RCC 7860 (cell line): Measurements from ENCODE around the gene STMN1.
"Not testable (repeated sequence)": the region's sequence is repeated elsewhere in the genome, so short reads cannot be mapped to it uniquely, and the experiment has no call there.

Experiments used
- DNase-seq: peaks from one replicate; pipeline ENCODE4 v3.0.0-alpha.2; 2015; ENCODE audit warnings: low spot score
- FAIRE-seq: peaks from 2 replicates; lab custom pipeline; 2012; peaks lifted over from hg19 to GRCh38; lab: Jason Lieb, UNC

The STMN1 gene

DNA sequence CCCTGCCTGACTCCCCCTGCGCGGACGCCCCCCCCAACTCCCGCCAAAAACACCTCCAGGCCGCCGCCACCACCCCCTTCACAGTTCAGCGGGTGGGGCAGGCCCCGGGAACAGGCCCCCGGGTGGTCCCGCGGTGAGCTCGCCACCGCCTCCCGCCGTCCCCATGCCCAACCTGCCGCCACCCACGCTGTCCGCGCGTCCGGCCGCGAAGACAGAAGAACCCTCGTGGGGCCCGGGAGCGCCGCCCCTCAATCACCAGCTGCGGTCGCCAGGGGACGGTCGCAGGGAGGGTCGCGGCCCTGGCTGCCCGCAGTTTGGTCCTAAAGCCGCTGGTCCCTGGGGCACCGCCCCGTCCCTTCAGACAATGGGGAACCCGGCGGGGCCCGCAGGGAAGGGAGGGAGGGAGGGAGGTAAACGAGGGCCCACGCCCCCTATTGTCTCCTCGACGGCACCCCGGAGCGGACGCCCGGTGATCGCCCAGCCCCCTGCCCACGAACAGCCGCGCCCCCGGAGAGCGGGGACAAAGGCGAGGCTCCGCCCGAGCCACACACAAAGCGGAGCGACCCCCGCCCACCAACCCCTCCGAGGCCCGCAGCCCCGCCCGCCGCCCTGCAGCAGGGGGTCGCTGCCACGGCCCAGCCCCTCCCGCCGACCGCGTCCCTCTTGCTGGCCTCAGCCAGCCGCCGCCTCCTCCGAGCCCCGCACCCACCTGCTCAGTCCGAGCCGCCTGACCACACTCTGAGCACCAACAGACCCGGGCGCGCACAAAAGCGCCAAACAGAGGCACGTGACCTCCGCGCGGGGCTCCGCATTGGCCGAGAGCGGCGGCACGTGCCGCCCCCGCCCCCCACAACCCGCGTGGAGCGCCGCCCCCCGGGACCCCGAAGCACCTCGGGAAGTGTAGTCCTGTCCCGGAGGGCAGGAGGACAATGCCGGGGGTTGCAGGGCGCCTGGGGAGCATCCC, at the start of gene STMN1:
Gene STMN1, minus strand, starts transcription at position 740 of the 964 bp plus-strand sequence. CDS start 1,743 bp downstream, outside the sequence.
- FAIRE-seq = no peak
- peak; percentile 79 for DNase-seq

DNA sequence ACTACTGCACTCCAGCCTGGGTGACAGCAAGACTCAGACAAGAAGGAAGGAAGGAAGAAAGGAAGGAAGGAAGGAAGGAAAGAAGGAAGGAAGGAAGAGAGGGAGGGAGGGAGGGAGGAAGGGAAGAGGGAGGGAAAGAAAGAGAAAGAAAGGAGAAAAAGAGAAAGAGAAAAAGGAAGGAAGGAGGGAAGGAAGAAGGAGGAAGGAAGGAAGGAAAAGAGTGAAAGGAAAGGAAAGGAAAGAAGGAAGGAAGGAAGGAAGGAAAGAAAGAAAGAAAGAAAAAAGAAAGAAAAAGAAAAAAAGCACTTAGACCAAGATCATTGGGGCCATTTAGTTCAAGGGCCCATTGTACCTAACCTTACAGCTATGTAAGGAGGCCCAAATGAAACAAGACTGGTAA, 49.3 kb upstream of the STMN1 start:
- FAIRE-seq = no peak
- DNase-seq = no peak

DNA sequence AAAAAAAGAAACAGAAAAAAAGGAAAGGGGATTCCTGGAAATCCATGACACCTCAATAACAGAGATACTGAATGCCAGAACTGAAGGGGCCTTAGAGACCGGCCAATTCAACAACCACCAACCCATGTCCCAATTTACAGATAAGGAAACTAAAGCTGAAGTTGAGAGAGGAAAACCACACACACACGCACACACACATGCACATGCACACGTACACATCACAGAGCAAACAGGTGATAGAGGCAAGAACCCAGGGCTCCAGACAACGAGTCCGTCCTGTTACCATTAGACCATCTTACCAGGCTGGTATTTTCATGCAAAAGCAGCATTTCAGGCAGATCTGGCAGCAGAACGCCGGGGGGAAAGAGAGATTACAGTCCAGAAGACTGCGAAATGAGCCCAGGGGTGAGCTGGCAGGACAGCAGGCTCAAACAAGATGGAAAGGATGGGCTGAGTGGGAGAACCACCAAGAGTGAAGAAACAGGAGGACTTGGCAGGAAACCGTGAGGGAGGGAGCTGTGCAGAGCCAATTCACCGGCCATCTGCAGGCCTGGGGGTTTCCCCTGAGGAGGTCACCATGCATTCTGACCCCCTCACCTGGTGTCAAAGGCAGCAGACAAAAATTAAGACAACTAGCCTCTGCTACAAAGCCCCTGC, 48.2 kb upstream of the STMN1 start:
- FAIRE-seq = no peak

DNA sequence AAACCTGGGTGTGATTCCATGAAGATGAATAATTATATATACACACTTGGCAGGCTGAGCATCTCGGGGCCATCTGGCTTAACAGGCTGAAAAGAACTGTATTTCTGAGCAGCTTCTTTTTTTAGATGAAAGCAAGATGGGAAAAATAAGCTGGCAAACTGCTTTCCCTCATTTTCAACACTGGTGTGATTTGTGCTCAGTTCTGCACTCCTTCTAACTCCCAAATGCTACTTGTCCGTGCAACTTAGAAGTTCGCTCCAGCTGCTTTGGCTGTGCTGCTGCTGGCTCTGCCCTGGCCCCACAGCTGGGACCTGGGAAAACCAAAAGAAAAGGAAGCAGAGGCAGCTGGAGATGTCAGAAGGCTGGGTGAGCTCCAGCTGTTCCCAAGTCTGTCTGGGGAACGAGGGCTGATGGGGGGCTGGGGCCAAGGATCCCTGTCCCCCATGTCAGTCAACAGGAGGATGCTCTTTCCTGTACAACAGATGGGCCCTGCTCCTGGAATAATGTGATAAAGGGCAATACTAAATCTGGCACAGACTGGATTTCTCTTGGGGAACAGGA, 46.7 kb upstream of the STMN1 start:
- FAIRE-seq (no peak), DNase-seq (no peak)

More for the DNA sequence above, 48.2 kb upstream of the STMN1 start:
- no peak for DNase-seq

DNA sequence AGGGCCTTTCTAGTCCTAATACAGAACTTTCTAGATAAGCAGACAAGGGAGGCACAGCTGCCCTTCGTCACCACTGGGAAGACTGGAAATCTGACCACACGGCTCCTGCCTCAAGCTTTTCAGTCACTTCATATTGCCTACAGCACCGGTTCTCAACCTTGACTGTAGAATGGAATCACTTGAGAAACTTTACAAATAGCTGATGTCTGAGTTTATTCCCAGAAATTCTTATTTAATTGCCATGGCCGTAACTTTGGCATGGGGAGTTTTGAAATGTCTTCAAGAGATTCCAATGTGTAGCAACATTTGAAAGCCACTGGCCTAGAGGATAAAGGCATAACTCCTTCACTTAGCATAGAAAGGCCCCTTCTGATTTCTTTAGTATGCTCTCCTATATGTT, 42.4 kb upstream of the STMN1 start:
- DNase-seq (no peak), FAIRE-seq (no peak)

DNA sequence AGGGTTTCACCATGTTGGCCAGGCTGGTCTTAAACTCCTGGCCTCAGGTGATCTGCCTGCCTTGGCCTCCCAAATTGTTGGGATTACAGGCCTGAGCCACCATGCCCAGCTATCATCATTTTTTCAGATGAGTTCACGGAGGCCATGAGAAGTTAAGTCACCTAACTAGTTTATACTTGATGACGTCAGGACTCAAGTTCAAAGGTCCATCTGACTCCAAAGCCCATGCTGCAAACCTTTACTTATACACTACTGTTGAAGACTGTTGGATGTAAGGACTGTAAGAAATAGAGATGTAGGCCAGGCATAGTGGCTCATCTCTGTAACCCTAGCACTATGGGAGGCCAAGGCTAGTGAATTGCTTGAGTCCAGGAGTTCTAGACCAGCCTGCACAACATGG, 40.8 kb upstream of the STMN1 start:
- no peak for DNase-seq

DNA sequence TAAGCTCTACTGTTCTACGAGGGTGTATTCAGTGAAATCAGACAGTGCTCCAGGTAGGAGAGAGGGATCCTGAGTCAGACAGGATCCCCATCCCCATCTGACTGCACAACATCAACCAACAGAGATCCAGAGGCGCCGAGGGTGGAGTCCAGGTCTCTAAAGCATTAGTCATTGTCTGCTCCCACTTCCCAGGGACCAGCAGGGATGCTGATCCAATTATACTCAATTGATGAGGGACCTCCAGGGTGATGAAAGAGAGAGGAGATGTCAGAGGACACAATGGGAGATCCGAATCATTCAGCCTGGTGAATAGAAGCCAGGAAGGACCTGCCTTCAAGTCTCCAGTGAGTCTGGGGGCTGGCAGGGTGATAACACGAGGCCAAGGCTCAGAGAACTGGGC, 39.5 kb upstream of the STMN1 start:
- FAIRE-seq (no peak), DNase-seq (no peak)

More for the DNA sequence above, 40.8 kb upstream of the STMN1 start:
- no peak for FAIRE-seq

DNA sequence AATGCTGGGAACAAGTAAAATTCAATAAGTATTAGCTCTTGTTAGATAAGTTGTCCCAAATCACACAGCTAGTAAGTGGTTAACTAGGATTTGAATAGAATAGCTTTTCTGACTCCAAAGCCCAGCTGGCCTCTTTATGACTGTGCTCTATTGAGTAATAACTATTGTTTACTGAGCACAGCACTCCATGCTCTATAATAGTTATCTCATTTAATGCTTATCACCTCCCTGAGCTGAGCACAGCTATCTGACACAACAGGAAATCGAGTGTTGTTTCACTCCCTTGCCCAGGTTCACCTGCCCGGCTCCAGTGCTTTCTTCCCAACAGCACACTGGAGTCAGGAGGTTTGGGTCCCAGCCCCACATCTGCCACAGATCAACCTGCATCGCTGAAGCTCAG, 38.8 kb upstream of the STMN1 start:
- no peak for DNase-seq
- no peak for FAIRE-seq

DNA sequence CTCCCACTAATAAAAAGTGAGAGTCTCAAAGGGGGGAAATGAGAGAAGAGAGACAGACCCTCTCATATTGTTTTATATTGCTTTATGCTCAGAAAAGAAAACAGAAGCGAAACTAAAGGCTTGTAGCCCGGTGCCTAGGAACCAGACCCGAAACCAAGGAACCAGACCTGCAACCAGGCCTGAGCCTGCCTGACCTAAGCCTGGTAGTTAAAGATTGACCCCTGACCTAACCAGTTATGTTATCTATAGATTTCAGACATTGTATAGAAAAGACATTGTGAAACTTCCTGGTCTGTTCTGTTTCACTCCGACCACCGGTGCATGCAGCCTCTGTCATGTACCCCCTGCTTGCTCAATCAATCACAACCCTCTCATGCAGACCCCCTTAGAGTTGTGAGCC, 37.3 kb upstream of the STMN1 start:
- not testable (repeated sequence) for DNase-seq, FAIRE-seq

DNA sequence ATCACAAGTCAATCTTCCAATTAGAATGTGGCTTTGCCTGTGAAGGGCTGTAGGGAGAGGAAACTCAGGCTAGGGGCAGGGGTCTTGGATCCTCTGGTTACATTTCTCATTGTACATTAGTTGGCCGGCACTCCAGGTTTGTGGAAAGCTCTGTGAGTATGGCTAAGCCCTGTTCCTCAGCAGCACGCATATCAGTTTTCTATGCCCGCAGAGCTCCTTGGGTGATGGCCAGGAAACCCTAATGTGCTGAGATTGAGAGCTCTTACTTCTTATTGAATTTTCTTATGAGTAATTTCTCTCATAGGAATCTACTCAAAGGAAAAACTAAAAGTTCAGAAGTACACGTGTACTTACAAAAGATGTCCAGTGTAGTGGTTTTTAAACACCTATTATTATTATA, 30.7 kb upstream of the STMN1 start:
- no peak for FAIRE-seq
- no peak for DNase-seq

DNA sequence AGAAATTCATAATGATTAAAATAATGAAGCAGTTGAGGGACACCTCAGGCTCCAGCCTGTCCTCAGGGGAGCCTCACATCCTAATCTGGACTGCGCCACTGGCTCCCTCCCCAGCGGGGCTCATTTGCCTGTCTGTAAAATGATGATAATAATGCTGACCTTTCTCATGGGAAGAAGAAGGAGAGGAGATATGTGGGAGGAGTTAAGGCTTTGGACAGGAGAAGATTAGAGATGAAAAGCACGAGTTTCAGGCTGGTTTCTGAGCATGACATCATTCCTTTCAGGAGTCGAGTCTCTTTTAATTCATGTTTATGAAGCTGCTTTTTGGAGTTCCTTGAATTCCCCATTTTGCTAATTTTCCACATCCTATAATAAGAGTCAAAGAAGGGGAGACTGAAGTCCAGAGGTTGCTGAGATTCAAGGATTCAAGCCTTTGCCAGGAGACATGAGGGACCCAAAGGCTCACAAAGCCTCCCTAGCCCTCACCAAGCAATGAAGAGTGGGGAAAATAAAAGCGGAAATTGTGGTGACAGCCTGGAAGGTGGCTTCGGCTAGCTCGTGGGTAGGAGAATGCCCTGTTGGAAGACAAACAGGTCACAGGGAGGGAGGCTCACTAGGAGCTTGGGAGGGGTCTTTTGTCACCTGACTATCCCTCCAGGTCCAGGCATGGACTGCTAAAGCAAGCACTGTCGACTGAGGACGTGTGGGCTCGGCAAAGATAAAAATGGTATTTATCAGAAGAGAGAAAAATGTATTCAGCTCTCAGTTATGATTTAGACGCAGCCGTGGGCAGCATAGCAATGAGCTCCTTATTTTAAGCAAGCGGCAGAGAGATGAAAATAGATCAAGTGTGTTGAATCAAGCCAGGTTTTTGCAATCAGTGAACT, 27.5 kb upstream of the STMN1 start:
- DNase-seq (no peak), FAIRE-seq (no peak)

DNA sequence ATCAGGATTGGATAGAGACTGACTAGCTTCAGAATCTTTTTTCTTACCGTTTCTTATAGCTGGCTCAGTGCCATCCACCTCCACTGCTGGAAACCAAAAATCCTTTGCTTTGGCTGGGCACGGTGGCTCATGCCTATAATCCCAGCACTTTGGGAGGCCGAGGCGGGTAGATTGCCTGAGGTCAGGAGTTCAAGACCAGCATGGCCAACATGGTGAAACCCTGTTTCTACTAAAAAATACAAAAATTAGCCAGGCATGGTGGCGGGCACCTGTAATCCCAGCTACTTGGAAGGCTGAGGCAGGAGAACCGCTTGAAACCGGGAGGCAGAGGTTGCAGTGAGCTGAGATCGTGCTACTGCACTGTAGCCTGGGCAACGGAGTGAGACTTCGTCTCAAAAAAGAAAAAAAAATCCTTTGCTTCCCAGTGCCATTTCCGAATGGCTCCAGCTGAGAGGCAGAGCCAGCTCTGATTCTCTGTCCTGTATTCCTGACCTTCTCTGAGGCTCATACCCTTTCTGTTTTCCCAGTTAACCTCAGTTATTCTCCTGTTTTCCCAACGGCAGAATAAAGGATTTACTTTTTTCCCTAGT, 26.7 kb upstream of the STMN1 start:
- not testable (repeated sequence) for FAIRE-seq, DNase-seq

DNA sequence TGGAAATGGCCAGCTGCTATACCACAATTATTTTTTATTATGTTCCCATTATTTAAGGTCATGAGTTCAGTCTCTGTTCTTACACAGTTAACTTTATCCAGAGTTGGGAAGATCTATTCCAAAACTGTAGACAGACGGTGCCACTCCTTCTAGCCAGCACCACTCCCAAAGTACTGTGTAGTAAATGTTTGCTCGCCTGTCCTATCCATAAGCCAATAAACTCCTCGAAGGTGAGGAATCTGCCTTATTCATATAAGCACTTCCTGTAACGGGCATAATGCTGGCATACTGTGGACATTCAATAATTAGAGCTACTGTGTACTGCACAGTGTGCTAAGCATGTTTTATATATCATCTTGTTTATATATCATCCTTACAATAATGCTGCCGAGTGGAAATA, 26.1 kb upstream of the STMN1 start:
- no peak for FAIRE-seq
- DNase-seq = no peak

DNA sequence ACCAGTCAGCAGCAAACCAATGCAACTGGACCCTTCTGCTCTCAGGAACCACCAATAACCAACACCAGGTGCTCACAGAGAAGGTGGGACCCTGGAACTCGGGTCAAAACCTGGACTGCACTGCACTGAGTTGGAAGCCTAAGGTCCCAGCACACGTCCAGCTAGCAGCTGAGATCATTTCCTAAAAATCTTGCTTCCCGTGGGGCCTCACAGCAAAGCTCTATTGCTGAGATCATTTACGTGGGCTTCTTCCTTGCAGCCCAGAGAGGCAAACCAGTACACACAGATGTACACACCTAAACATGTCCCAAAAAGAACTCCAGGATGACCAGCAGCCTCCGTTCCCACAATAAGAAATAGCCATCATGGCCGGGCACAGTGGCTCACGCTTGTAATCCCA, 22.8 kb upstream of the STMN1 start:
- FAIRE-seq (no peak), DNase-seq (no peak)

DNA sequence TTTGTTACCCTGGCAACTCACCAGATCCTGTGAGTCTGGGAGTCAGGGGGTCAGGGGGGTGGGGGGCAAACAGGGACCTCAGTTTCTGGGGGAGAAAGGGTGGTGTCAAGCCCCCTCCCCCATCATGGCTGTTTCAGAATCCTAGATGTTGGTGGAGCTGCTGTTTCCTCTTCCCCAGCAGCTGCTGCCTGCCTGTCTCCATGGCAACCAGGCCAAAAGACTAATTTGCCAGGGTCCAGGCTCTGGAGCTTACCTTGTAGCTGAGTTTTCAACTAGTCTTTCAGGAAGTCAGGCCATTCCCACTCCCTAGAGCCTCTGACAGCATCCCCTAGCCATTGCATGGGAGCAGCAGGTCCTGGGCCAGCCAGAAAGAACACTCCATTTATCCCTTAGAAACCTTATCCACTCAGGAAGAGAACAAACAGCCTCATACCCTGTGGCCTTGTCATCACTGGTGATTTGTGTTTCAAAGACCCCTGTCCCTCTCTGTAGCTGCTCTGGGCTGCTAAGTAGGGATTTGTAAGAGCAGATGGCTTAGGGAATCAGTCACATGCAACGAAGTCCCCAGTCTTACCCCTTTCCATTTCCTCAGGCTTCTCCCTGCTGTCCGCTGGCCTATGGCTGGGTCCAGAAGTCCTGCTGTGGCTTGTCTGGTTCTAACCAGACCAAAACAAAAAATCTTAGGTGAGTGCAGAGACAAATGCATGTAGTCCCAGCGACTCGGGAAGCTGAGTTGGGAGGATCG, 21.5 kb upstream of the STMN1 start:
- FAIRE-seq = no peak
- DNase-seq = no peak

DNA sequence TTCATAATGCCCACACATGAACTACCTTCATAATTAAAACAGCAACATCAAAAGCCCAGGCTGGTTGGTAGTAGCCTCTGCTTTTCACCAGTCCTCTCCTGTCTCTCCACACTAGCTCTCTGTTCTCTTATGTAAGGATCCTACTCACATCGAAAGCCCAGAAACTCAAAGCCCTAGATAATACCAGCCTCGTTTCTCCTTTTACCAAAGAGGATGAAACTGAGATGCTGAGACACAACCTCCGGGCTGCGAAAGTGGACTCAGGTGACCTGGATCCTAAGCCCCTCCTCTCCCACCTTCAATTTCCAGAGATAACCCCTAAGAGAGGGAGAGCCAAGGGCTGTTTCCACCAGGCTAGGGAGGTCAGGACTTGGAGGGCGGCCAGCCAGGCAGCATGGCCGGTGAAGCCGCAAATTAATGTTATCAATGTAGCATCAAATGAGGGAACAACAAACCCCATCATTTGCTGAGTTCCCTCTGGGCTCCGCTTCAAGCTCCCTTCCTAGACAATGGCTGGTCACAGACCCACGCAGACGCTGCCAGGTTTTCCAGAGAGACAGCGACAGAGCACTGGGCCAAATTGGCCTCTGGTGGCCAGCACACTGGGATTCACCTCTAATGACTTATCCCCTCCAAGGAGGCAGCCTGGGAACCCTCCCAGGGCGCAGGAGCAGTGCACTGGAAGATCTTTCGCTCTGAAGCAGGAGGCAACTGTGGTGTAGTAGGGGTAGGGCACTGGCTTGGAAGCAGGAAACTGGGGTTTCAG, 20.7 kb upstream of the STMN1 start:
- no peak for DNase-seq
- FAIRE-seq = no peak

DNA sequence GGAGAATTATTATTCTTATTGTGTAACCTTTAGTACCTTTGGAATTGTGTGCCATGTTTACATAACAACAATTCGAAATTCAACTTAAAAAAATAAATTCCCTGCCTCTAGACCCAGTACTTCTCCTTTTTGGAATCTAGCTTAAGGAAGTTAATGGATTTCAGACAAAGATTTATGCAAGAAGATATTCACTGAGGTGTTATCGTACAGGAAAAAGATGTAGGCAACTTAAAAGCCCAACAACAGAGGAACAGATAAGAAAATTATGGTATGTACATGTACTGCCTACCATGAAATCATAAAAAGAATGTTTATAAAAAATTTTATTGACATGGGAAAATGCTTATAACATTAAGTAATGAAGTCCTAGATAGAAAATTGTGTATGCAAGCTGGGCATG, 18.2 kb upstream of the STMN1 start:
- DNase-seq = no peak
- FAIRE-seq = no peak

DNA sequence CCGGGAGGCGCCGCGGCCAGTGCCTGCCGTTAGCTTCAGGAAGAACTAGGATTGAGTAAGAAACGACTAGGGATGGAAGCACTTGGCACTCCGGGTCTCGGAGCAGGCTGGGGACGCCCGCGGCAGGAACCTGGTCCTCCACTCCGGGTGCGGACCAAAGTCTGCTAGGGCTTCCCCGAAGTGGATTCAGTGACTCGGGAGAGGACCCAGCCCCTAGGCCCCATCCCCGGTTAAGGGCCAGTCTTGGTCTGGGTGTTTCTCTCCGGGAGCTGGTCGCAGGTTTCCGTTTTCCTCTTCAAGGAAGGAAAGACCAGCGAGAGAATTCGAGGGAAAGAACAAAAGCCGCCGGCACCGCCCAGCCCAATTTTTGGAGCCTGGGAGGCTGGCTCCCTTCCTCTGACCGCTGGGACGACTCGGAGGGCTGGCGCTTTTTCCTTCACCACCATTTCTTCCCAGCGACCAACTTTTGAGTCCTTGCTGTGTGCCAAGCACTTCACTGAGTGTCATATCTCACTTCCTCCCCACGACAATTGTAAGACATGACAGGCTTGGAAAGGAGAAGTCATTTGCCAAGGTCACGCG, 16.8 kb upstream of the STMN1 start:
- FAIRE-seq (no peak), DNase-seq (no peak)
